IMR-90 (cell line): Measurements from ENCODE around the gene RYR3. TPM values are rescaled to one million over a fixed set of nuclear protein-coding genes. Genes with fewer than 3 reads are reported as not detected.

Experiments used
- ATAC-seq: fragments of 200-7000 bp; cut with Tn5 transposase; 2 replicates; pipeline ENCODE4 v1.9.1; 2020; ENCODE audit warnings: low read depth, mild to moderate bottlenecking, moderate library complexity
- BruUV-seq: library from RNA; stranded (reverse); fragments of 400-500 nt; replicated peaks from 2 replicates; lab custom pipeline; 2021; lab: Mats Ljungman, UMichigan
- CTCF ChIA-PET: fragments of 300-600 bp; formaldehyde crosslinking; extraction: SDS; loops from one replicate; lab custom pipeline; 2021; ENCODE audit warnings: antibody characterized with exemption; lab: Yijun Ruan, JAX
- POLR2A ChIA-PET: fragments of 300-600 bp; sonication (Branson Sonifier 250); formaldehyde crosslinking; loops from one replicate; lab custom pipeline; 2022; ENCODE audit warnings: antibody characterized with exemption; ENCODE audit not compliant: unreplicated experiment; lab: Charles Lee
- DNase-seq: peaks from one replicate; pipeline ENCODE4 v3.0.0; 2013
- H2AFZ ChIP-seq: replicated peaks from 2 replicates; pipeline ENCODE3; 2013; ENCODE audit warnings: low read length, mild to moderate bottlenecking; ENCODE audit not compliant: poor library complexity
- H2AK5ac ChIP-seq: 2 replicates; pipeline ENCODE4 v1.6.1; 2013; ENCODE audit warnings: low read depth, low read length, inconsistent platforms
- H2AK9ac ChIP-seq: replicated peaks from 2 replicates; pipeline ENCODE3; 2013; ENCODE audit warnings: mild to moderate bottlenecking, low read depth, low read length, moderate library complexity; ENCODE audit not compliant: poor library complexity
- H2BK120ac ChIP-seq: 2 replicates; pipeline ENCODE4 v1.6.1; 2013; ENCODE audit warnings: low read depth, low read length, inconsistent platforms
- H2BK15ac ChIP-seq: 3 replicates; pipeline ENCODE4 v1.6.1; 2013; ENCODE audit warnings: low read depth, low read length, inconsistent platforms
- H2BK20ac ChIP-seq: 2 replicates; pipeline ENCODE4 v1.6.1; 2013; ENCODE audit warnings: low read depth, mild to moderate bottlenecking, inconsistent platforms, low read length, moderate library complexity
- H2BK5ac ChIP-seq: 2 replicates; pipeline ENCODE4 v1.6.1; 2013; ENCODE audit warnings: mild to moderate bottlenecking, low read depth, low read length, inconsistent platforms; ENCODE audit not compliant: poor library complexity, severe bottlenecking
- H3K14ac ChIP-seq: replicated peaks from 2 replicates; pipeline ENCODE4 v1.6.1; 2013; ENCODE audit warnings: low read depth, low read length, inconsistent platforms
- H3K18ac ChIP-seq: 2 replicates; pipeline ENCODE4 v1.6.1; 2013; ENCODE audit warnings: low read depth, low read length, control low read depth
- H3K23ac ChIP-seq: 2 replicates; pipeline ENCODE4 v1.6.1; 2013; ENCODE audit warnings: low read depth, low read length, inconsistent platforms
- H3K27ac ChIP-seq: 2 replicates; pipeline ENCODE4 v1.5.1; 2013; ENCODE audit warnings: mild to moderate bottlenecking, control low read depth, low read length; ENCODE audit not compliant: insufficient read depth
- H3K27me3 ChIP-seq: 2 replicates; pipeline ENCODE4 v1.6.1; 2013; ENCODE audit warnings: low read length; ENCODE audit not compliant: control insufficient read depth, insufficient read depth
- H3K36me3 ChIP-seq: 2 replicates; pipeline ENCODE4 v1.6.1; 2013; ENCODE audit warnings: low read length, mixed read lengths; ENCODE audit not compliant: control insufficient read depth, insufficient read depth
- H3K4ac ChIP-seq: 2 replicates; pipeline ENCODE4 v1.6.1; 2013; ENCODE audit warnings: low read depth, low read length, inconsistent platforms
- H3K4me1 ChIP-seq: 2 replicates; pipeline ENCODE4 v1.6.1; 2013; ENCODE audit warnings: low read length, mixed read lengths; ENCODE audit not compliant: control insufficient read depth, insufficient read depth
- H3K4me2 ChIP-seq: 2 replicates; pipeline ENCODE4 v1.6.1; 2013; ENCODE audit warnings: low read depth, mild to moderate bottlenecking, control low read depth, low read length, moderate library complexity
- H3K4me3 ChIP-seq: 2 replicates; pipeline ENCODE4 v1.5.1; 2013; ENCODE audit warnings: low read depth, mild to moderate bottlenecking, control low read depth, low read length, moderate library complexity; ENCODE audit not compliant: insufficient read depth
- H3K56ac ChIP-seq: 2 replicates; pipeline ENCODE4 v1.6.1; 2013; ENCODE audit warnings: low read length, inconsistent platforms; ENCODE audit not compliant: insufficient read depth; ENCODE audit errors: extremely low read depth
- H3K79me1 ChIP-seq, 2 experiments: 2 replicates each; pipeline ENCODE4 v1.6.1; 2013; ENCODE audit warnings: low read length in 2 of 2, inconsistent platforms in 1 of 2, low read depth in 1 of 2
- H3K9ac ChIP-seq: 2 replicates; pipeline ENCODE4 v1.6.1; 2013; ENCODE audit warnings: low read depth, low read length, control low read depth
- H3K9me1 ChIP-seq: 2 replicates; pipeline ENCODE4 v1.6.1; 2013; ENCODE audit warnings: low read length, inconsistent platforms; ENCODE audit not compliant: insufficient read depth
- H3K9me3 ChIP-seq: 2 replicates; pipeline ENCODE4 v1.6.1; 2013; ENCODE audit warnings: low read length; ENCODE audit not compliant: control insufficient read depth, insufficient read depth
- H4K20me1 ChIP-seq: 2 replicates; pipeline ENCODE4 v1.6.1; 2013; ENCODE audit warnings: low read length, inconsistent platforms; ENCODE audit not compliant: insufficient read depth
- H4K5ac ChIP-seq: 2 replicates; pipeline ENCODE4 v1.6.1; 2013; ENCODE audit warnings: mild to moderate bottlenecking, low read depth, low read length, control low read depth
- H4K8ac ChIP-seq, 2 experiments: 2 replicates each; pipeline ENCODE4 v1.6.1; 2013; ENCODE audit warnings: low read depth in 2 of 2, low read length in 2 of 2, control low read depth in 1 of 2, inconsistent platforms in 1 of 2
- H4K91ac ChIP-seq: 2 replicates; pipeline ENCODE4 v1.6.1; 2013; ENCODE audit warnings: low read depth, low read length, inconsistent platforms; ENCODE audit not compliant: insufficient read depth
- BHLHE40 ChIP-seq: fragments of 150-350 bp; IDR thresholded peaks from 2 replicates; pipeline ENCODE4 v1.6.1; 2016; ENCODE audit warnings: mild to moderate bottlenecking, low read depth, low read length
- CHD1 ChIP-seq: IDR thresholded peaks from 2 replicates; pipeline ENCODE4 v1.6.1; 2012; ENCODE audit warnings: low read depth, low read length, improper control_type of control experiment
- CTCF ChIP-seq: conservative IDR thresholded peaks from 2 replicates; pipeline ENCODE4 v1.5.1; 2012; ENCODE audit warnings: mild to moderate bottlenecking, low read depth, low read length, improper control_type of control experiment
- ELK1 ChIP-seq: fragments of 150-350 bp; IDR thresholded peaks from 2 replicates; pipeline ENCODE4 v1.6.1; 2016; ENCODE audit warnings: low read depth, mild to moderate bottlenecking, low read length, moderate library complexity, borderline replicate concordance
- FOS ChIP-seq: fragments of 150-350 bp; IDR thresholded peaks from 2 replicates; pipeline ENCODE4 v1.6.1; 2016; ENCODE audit warnings: low read depth, low read length
- MAFK ChIP-seq: IDR thresholded peaks from 2 replicates; pipeline ENCODE4 v1.6.1; 2012; ENCODE audit warnings: low read depth, low read length, improper control_type of control experiment
- MAZ ChIP-seq: IDR thresholded peaks from 2 replicates; pipeline ENCODE4 v1.6.1; 2012; ENCODE audit warnings: low read depth, mild to moderate bottlenecking, low read length, improper control_type of control experiment, moderate library complexity, borderline replicate concordance
- NFE2L2 ChIP-seq: fragments of 150-350 bp; IDR thresholded peaks from 2 replicates; pipeline ENCODE4 v1.6.1; 2016; ENCODE audit warnings: low read depth, mild to moderate bottlenecking, low read length
- POLR2A ChIP-seq: IDR thresholded peaks from 2 replicates; pipeline ENCODE4 v1.6.1; 2012; ENCODE audit warnings: mild to moderate bottlenecking, low read depth, low read length
- RCOR1 ChIP-seq: IDR thresholded peaks from 2 replicates; pipeline ENCODE4 v1.6.1; 2012; ENCODE audit warnings: mild to moderate bottlenecking, low read length, improper control_type of control experiment; ENCODE audit not compliant: insufficient replicate concordance
- RFX5 ChIP-seq: IDR thresholded peaks from 2 replicates; pipeline ENCODE4 v1.8.0; 2012; ENCODE audit warnings: low read depth, mild to moderate bottlenecking, low read length, moderate library complexity
- SMC3 ChIP-seq: fragments of 150-350 bp; IDR thresholded peaks from 2 replicates; pipeline ENCODE4 v1.6.1; 2016; ENCODE audit warnings: low read depth, mild to moderate bottlenecking, antibody characterized with exemption, low read length, moderate library complexity
- USF2 ChIP-seq: fragments of 150-350 bp; IDR thresholded peaks from 2 replicates; pipeline ENCODE4 v1.6.1; 2017; ENCODE audit warnings: mild to moderate bottlenecking, antibody characterized with exemption, low read length, low read depth
- WGBS, 2 experiments: methylation state at CpG; one replicate each; pipeline versions ENCODE4 v1.1.5 to v1.1.7; 2013; ENCODE audit warnings: missing lambda C conversion rate in 2 of 2; ENCODE audit not compliant: insufficient read length in 1 of 2; ENCODE audit errors: extremely low coverage in 2 of 2; 5-methylcytosine and 5-hydroxymethylcytosine counted together
- dilution Hi-C: fragments of 300-500 bp; cut with HindIII; formaldehyde crosslinking; loops from one replicate; pipeline ENCODE4 v1.14.3; 2018; ENCODE audit warnings: low sequenced_read_pairs; ENCODE audit not compliant: unreplicated experiment
- in situ Hi-C: fragments of 300-500 bp; cut with MboI; formaldehyde crosslinking; loops from 3 replicates; pipeline ENCODE4 v1.14.3; 2019; ENCODE audit warnings: low sequenced_read_pairs, inconsistent platforms, mixed read lengths
- intact Hi-C: fragments of 100-400 bp; cut with micrococcal nuclease; formaldehyde crosslinking; loops from 2 replicates; pipeline ENCODE4 v1.10.0; 2022
- polyA plus RNA-seq, 3 experiments: library from polyadenylated mRNA; depleted of rRNA; stranded (reverse); fragments of >200 nt; gene quantifications; 2 replicates each; pipeline ENCODE4 v1.2.3, GENCODE V29; 2012; ENCODE audit warnings: low replicate concordance in 1 of 3
- total RNA-seq: library from RNA; depleted of rRNA; stranded (reverse); fragments of >200 nt; gene quantifications from 2 replicates; pipeline ENCODE4 v1.2.3, GENCODE V29; 2012

The RYR3 gene
- total and polyA plus RNA-seq, 2 of the 4 experiments (the other 2 are of a cell fraction): 0.18 TPM; not detected in 1

- Histone ChIP-seq H3K14ac (no peak overlapping the region), H4K8ac (no peak overlapping the region), H2AFZ (no peak overlapping the region), H3K36me3 (no peaks in the 10 kb centered on the region), H2AK5ac (no peak overlapping the region), H3K9ac (no peak overlapping the region), H4K20me1 (no peaks in the 10 kb centered on the region), H4K5ac (no peak overlapping the region), H2BK15ac (no peak overlapping the region), H3K4me3 (no peak overlapping the region), H3K18ac (no peak overlapping the region), H3K4me2 (no peak overlapping the region), H3K9me1 (no peaks in the 10 kb centered on the region), H2BK120ac (no peak overlapping the region), H2AK9ac (no peak overlapping the region), H3K4ac (no peak overlapping the region), H3K9me3 (no peaks in the 10 kb centered on the region), H4K91ac (no peak overlapping the region), H3K27ac (no peak overlapping the region), H3K27me3 (no peaks in the 10 kb centered on the region), H3K23ac (no peak overlapping the region), H3K56ac (no peak overlapping the region), H3K79me1 (no peaks in the 10 kb centered on the region), H2BK5ac (no peak overlapping the region), H3K4me1 (no peaks in the 10 kb centered on the region), H2BK20ac (no peak overlapping the region)
- intact Hi-C loops: no loop called here
- dilution Hi-C loops: no loop called here
- WGBS, 2 experiments: no CpG with 5 or more reads among the region's 3 CpGs
- in situ Hi-C loops: no loop called here
- BruUV-seq: no TSS peak
- DNase-seq (no peak), ATAC-seq (no peak)
- ChIA-PET CTCF (interaction anchor here (1.1 kb wide), 1 partner anchor 13 kb away, joined by 3 read pairs; no protein-coding TSS in a partner anchor), POLR2A (no interaction called here)
- TF ChIP-seq USF2 (no peak), FOS (no peak), MAFK (no peak), RCOR1 (no peak), POLR2A (no peak), ELK1 (no peak), CTCF (no peak), CHD1 (no peak), BHLHE40 (no peak), RFX5 (no peak), NFE2L2 (no peak), SMC3 (no peak), MAZ (no peak)
These were observed 215.8 kb downstream of the RYR3 start for GRCh38 chr15:33526532-33526931.
